Measurements from ENCODE around the gene SRCIN1. TPM values are rescaled to one million over a fixed set of nuclear protein-coding genes. Genes with fewer than 3 reads are reported as not detected.
"Not testable (repeated sequence)": the region's sequence is repeated elsewhere in the genome, so short reads cannot be mapped to it uniquely, and the experiment has no call there.

SRCIN1 gene
- polyA plus RNA-seq, 2 donors = 2.2 to 2.5 TPM

DNA sequence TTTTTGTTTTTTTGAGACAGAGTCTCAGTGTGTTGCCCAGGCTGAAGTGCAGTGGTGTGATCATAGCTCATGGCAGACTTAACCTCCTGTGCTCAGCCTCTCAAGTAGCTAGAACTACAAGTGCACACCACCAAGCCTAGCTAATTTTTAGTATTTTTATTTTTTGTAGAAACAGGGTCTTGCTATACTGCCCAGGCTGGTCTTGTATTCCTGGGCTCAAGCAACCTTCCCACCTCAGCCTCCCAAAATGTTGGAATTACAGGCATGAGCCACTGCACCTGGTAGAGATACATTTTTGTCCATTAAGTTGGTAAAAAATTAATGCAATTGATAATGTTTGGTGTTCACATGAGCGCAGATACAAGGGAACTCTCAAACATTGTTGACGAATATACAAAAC, 22.2 kb upstream of the SRCIN1 start:
- WGBS, 2 donors = 82 to 92% methylated on average over 2 of the region's 2 CpGs
- no peaks in the 10 kb centered on the region for H3K9me3 ChIP-seq (ENCODE audit: control insufficient read depth in 2 of 2, insufficient read depth in 1 of 2, low read depth in 1 of 2, low read length in 1 of 2)
- H3K4me1 ChIP-seq (ENCODE audit: control insufficient read depth in 2 of 2, insufficient read depth in 2 of 2, low read length in 1 of 2) = no peaks in the 10 kb centered on the region
- no peak overlapping the region for H3K4me3 ChIP-seq (ENCODE audit: low read depth in 1 of 2, low read length in 2 of 2)
- H3K36me3 ChIP-seq (ENCODE audit: control insufficient read depth in 2 of 2, insufficient read depth in 2 of 2, low read length in 1 of 2) = no peaks in the 10 kb centered on the region
- H3K27ac ChIP-seq (ENCODE audit: low read depth in 2 of 2, low read length in 1 of 2) = no peak overlapping the region
- no peaks in the 10 kb centered on the region for H3K27me3 ChIP-seq (ENCODE audit: control insufficient read depth in 1 of 2, insufficient read depth in 2 of 2, low read length in 2 of 2)

DNA sequence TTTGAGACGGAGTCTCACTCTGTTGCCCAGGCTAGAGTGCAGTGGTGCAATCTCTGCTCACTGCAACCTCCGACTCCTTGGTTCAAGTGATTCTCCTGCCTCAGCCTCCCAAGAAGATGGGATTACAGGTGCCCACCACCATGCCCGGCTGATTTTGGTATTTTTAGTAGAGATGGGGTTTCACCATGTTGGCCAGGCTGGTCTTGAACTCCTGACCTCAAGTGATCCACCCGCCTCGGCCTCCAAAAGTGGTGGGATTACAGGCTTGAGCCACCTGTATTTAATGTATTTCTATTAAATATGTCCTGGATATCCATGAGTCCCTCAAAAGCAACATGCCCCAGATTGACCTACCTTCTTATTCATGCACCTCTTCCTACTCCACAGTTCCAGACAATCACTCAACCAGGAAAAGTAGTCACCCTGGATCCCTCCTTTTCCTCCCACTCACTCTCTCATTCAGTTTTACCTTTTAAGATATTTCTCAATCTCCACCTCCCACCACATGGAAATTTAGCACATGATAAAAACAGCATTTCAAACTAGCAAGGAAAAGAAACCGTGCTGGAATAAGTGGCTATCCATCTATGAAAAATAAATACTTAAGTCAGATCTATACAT, 21.0 kb upstream of the SRCIN1 start:
- H3K4me1 ChIP-seq (ENCODE audit: control insufficient read depth in 2 of 2, insufficient read depth in 2 of 2, low read length in 1 of 2) = not testable (repeated sequence)

DNA sequence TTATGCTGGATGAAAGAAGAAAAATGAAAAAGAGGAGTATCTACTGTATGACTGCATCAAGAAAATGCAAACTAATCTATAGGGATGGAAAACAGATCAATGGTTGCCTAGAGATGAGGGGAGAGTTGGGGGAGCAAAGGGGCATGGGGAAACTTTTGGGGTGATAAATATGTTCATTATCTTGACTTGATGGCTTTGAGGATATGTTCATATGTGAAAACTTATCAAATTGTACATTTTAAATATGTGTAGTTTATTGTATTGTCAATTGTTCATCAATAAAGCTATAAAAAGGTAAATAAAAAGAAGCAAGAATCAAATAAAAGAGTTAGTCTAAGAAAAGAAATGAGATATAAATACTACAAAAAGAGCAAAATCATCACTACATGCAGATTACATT, 19.7 kb upstream of the SRCIN1 start:
- Histone ChIP-seq H3K4me3 (ENCODE audit: low read depth in 1 of 2, low read length in 2 of 2) (no peak overlapping the region), H3K27me3 (ENCODE audit: control insufficient read depth in 1 of 2, insufficient read depth in 2 of 2, low read length in 2 of 2) (no peaks in the 10 kb centered on the region), H3K27ac (ENCODE audit: low read depth in 2 of 2, low read length in 1 of 2) (no peak overlapping the region), H3K4me1 (ENCODE audit: control insufficient read depth in 2 of 2, insufficient read depth in 2 of 2, low read length in 1 of 2) (no peaks in the 10 kb centered on the region), H3K36me3 (ENCODE audit: control insufficient read depth in 2 of 2, insufficient read depth in 2 of 2, low read length in 1 of 2) (no peaks in the 10 kb centered on the region), H3K9me3 (ENCODE audit: control insufficient read depth in 2 of 2, insufficient read depth in 1 of 2, low read depth in 1 of 2, low read length in 1 of 2) (no peaks in the 10 kb centered on the region)

More for the DNA sequence above, 21.0 kb upstream of the SRCIN1 start:
- not testable (repeated sequence) for H3K27me3 ChIP-seq (ENCODE audit: control insufficient read depth in 1 of 2, insufficient read depth in 2 of 2, low read length in 2 of 2); H3K36me3 ChIP-seq (ENCODE audit: control insufficient read depth in 2 of 2, insufficient read depth in 2 of 2, low read length in 1 of 2); H3K4me3 ChIP-seq (ENCODE audit: low read depth in 1 of 2, low read length in 2 of 2); H3K9me3 ChIP-seq (ENCODE audit: control insufficient read depth in 2 of 2, insufficient read depth in 1 of 2, low read depth in 1 of 2, low read length in 1 of 2); H3K27ac ChIP-seq (ENCODE audit: low read depth in 2 of 2, low read length in 1 of 2)
- WGBS, 2 donors = 84% methylated on average over 6 of the region's 6 CpGs

DNA sequence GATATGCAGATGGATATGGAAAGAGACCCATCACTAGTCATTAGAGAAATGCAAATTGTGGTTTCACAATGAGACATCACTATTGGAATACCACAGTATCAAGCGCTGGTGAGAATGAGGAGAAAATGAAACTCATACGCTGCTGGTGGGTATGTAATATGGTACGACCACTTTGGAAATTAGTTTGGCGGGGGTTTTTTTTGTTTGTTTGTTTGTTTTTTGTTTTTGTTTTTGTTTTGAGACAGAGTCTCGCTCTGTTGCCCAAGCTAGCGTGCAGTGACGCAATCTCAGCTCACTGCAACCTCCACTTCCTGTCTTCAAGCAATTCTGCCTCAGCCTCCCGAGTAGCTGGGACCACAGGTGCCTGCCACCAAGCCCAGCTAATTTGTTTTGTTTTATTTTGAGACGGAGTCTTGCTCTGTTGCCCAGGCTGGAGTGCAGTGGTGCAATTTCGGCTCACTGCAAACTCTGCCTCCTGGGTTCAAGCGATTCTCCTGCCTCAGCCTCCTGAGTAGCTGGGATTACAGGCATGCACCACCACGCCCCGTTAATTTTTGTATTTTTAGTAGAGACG, 19.1 kb upstream of the SRCIN1 start:
- H3K27me3 ChIP-seq (ENCODE audit: control insufficient read depth in 1 of 2, insufficient read depth in 2 of 2, low read length in 2 of 2); H3K4me1 ChIP-seq (ENCODE audit: control insufficient read depth in 2 of 2, insufficient read depth in 2 of 2, low read length in 1 of 2); H3K36me3 ChIP-seq (ENCODE audit: control insufficient read depth in 2 of 2, insufficient read depth in 2 of 2, low read length in 1 of 2); H3K9me3 ChIP-seq (ENCODE audit: control insufficient read depth in 2 of 2, insufficient read depth in 1 of 2, low read depth in 1 of 2, low read length in 1 of 2); H3K4me3 ChIP-seq (ENCODE audit: low read depth in 1 of 2, low read length in 2 of 2); H3K27ac ChIP-seq (ENCODE audit: low read depth in 2 of 2, low read length in 1 of 2): not testable (repeated sequence)
- WGBS, 2 donors = 77 to 79% methylated on average over 14 of the region's 14 CpGs

DNA sequence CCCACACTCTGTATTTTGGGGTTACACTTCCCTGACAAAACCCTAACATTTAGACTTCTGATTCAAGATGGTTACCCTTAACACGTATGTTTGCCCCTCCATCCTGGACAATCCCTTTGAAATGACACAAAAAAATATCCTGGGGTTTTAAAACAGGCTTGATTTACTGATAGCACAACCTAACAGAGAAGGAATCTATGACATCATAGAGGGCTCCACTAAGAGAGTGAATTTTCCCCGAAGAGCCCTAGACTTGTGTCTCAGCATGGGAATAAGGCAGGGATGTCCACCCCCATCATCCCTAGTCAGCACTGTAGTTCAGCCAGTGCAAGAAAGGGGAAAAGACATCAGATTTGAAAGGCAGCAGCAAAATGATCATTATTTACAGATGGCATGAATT, 15.8 kb upstream of the SRCIN1 start:
- H3K9me3 ChIP-seq (ENCODE audit: control insufficient read depth in 2 of 2, insufficient read depth in 1 of 2, low read depth in 1 of 2, low read length in 1 of 2) = no peaks in the 10 kb centered on the region
- H3K4me1 ChIP-seq (ENCODE audit: control insufficient read depth in 2 of 2, insufficient read depth in 2 of 2, low read length in 1 of 2) = no peaks in the 10 kb centered on the region
- no peaks in the 10 kb centered on the region for H3K27me3 ChIP-seq (ENCODE audit: control insufficient read depth in 1 of 2, insufficient read depth in 2 of 2, low read length in 2 of 2)
- WGBS, 2 donors = 69 to 70% methylated on average over 2 of the region's 2 CpGs
- no peak overlapping the region for H3K27ac ChIP-seq (ENCODE audit: low read depth in 2 of 2, low read length in 1 of 2)
- no peak overlapping the region for H3K4me3 ChIP-seq (ENCODE audit: low read depth in 1 of 2, low read length in 2 of 2)
- no peaks in the 10 kb centered on the region for H3K36me3 ChIP-seq (ENCODE audit: control insufficient read depth in 2 of 2, insufficient read depth in 2 of 2, low read length in 1 of 2)

DNA sequence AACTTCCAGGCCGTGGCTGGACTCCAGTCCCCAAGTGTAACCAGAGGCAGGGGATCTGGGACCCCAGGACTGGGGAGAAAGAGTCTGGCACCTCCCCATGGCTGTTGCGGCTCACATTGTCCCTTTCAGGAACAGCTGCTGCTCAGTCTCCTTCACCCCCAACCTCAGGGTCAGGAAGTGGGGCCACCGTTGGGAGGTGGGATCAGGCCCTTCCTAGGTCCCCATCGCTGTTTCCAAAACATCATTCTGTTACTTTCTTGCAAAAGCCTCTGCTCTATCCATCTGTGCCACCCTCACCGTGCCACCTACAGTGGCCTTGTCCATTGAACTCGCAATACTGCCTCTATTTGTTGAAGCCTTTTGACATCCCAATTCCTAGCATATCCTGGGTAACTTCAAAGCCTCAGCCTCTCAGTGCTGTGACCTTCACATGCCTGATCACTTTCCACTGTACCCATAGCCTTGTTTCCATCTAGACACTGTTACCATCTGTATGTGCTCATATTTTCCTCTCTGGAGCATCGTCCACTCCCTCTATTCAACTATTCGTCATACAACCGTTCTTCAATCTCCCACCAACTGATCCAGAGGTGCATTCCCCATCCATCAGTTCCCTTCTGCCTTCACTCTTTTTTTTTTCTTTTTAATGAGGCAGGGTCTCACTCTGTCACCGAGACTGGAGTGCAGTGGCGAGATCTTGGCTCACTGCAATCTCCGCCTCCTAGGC, 15.0 kb upstream of the SRCIN1 start:
- Histone ChIP-seq H3K4me1 (ENCODE audit: control insufficient read depth in 2 of 2, insufficient read depth in 2 of 2, low read length in 1 of 2) (no peaks in the 10 kb centered on the region), H3K36me3 (ENCODE audit: control insufficient read depth in 2 of 2, insufficient read depth in 2 of 2, low read length in 1 of 2) (no peaks in the 10 kb centered on the region), H3K27ac (ENCODE audit: low read depth in 2 of 2, low read length in 1 of 2) (no peak overlapping the region), H3K27me3 (ENCODE audit: control insufficient read depth in 1 of 2, insufficient read depth in 2 of 2, low read length in 2 of 2) (no peaks in the 10 kb centered on the region), H3K4me3 (ENCODE audit: low read depth in 1 of 2, low read length in 2 of 2) (no peak overlapping the region), H3K9me3 (ENCODE audit: control insufficient read depth in 2 of 2, insufficient read depth in 1 of 2, low read depth in 1 of 2, low read length in 1 of 2) (no peaks in the 10 kb centered on the region)
- 73 to 79% methylated on average over 12 of the region's 12 CpGs for WGBS, 2 donors

DNA sequence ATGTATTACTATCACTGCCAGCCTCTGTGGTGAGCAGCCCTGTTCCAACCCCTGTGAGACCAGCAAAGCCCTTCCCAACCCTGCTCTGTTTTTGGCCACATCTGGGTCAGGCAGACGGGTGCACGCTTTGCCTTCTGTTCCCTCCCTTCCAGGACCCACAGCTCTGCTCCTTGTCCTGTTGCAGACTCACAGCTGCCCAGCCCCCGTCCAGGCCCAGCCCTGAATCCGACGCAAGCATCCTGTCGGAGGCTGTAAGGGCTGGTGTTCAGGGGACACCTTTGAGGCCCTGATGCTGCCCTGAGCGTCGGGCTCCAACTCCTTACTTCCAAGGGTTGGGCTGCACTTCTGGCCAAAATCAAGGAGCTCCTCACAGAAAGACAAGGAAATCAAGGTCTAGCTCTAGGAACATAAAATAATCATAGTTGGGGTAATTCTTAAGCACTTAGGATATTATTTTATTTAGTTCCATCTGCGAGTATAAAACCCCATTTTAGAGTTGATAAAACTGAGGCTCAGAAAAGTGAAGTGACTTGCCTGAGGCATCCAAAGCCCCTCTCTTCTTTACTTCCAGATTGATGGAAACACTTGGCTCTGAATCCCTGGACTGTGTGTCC, 14.3 kb upstream of the SRCIN1 start:
- H3K4me3 ChIP-seq (ENCODE audit: low read depth in 1 of 2, low read length in 2 of 2) = no peak overlapping the region
- no peaks in the 10 kb centered on the region for H3K36me3 ChIP-seq (ENCODE audit: control insufficient read depth in 2 of 2, insufficient read depth in 2 of 2, low read length in 1 of 2)
- H3K9me3 ChIP-seq (ENCODE audit: control insufficient read depth in 2 of 2, insufficient read depth in 1 of 2, low read depth in 1 of 2, low read length in 1 of 2) = no peaks in the 10 kb centered on the region
- no peaks in the 10 kb centered on the region for H3K27me3 ChIP-seq (ENCODE audit: control insufficient read depth in 1 of 2, insufficient read depth in 2 of 2, low read length in 2 of 2)
- no peaks in the 10 kb centered on the region for H3K4me1 ChIP-seq (ENCODE audit: control insufficient read depth in 2 of 2, insufficient read depth in 2 of 2, low read length in 1 of 2)
- no peak overlapping the region for H3K27ac ChIP-seq (ENCODE audit: low read depth in 2 of 2, low read length in 1 of 2)
- WGBS, 2 donors = 74 to 83% methylated on average over 9 of the region's 9 CpGs

- WGBS, 2 donors = 86 to 91% methylated on average over 2 of the region's 2 CpGs
- H3K36me3 ChIP-seq (ENCODE audit: control insufficient read depth in 2 of 2, insufficient read depth in 2 of 2, low read length in 1 of 2) = no peaks in the 10 kb centered on the region
- H3K27me3 ChIP-seq (ENCODE audit: control insufficient read depth in 1 of 2, insufficient read depth in 2 of 2, low read length in 2 of 2) = no peaks in the 10 kb centered on the region
These were observed 13.7 kb upstream of the SRCIN1 start for GRCh38 chr17:38619451-38619795.

DNA sequence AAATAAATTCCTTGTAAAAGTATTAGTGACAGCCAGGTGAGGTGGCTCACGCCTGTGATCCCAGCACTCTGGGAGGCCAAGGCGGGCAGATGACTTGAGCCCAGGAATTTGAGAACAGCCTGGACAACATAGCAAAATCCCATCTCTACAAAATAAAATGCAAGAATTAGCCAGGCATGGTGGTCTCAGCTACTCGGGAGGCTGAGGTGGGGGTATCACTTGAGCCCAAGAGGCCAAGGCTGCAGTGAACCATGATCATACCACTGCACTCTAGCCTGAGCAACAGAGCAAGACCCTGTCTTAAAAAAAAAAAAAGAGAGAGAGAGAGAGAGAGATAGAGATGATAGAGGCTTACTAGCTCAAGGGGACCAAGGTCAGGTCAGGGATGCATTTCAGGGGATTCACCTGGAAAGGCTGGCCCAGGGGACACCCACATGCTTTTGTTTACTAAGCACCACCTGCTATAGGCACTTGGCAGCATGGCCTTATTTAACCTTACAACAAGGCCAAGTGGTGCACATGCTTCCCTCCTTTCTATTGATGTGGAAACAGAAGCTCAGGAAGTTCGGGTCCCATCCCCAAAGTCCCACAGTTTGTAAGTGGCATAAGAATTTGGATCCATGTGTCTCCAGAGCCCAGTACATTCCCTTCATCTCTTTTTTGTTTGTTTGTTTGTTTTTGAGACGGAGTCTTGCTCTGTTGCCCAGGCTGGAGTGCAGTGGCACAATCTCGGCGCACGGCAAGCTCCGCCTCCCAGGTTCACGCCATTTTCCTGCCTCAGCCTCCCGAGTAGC, 12.4 kb upstream of the SRCIN1 start:
- 86 to 89% methylated on average over 11 of the region's 11 CpGs for WGBS, 2 donors
- Histone ChIP-seq H3K4me1 (ENCODE audit: control insufficient read depth in 2 of 2, insufficient read depth in 2 of 2, low read length in 1 of 2) (no peaks in the 10 kb centered on the region), H3K9me3 (ENCODE audit: control insufficient read depth in 2 of 2, insufficient read depth in 1 of 2, low read depth in 1 of 2, low read length in 1 of 2) (no peaks in the 10 kb centered on the region), H3K27ac (ENCODE audit: low read depth in 2 of 2, low read length in 1 of 2) (no peak overlapping the region), H3K4me3 (ENCODE audit: low read depth in 1 of 2, low read length in 2 of 2) (no peak overlapping the region), H3K36me3 (ENCODE audit: control insufficient read depth in 2 of 2, insufficient read depth in 2 of 2, low read length in 1 of 2) (no peaks in the 10 kb centered on the region), H3K27me3 (ENCODE audit: control insufficient read depth in 1 of 2, insufficient read depth in 2 of 2, low read length in 2 of 2) (no peaks in the 10 kb centered on the region)

More at GRCh38 chr17:38619451-38619795, 13.7 kb upstream of the SRCIN1 start:
- Histone ChIP-seq H3K4me3 (ENCODE audit: low read depth in 1 of 2, low read length in 2 of 2) (no peak overlapping the region), H3K4me1 (ENCODE audit: control insufficient read depth in 2 of 2, insufficient read depth in 2 of 2, low read length in 1 of 2) (no peaks in the 10 kb centered on the region), H3K9me3 (ENCODE audit: control insufficient read depth in 2 of 2, insufficient read depth in 1 of 2, low read depth in 1 of 2, low read length in 1 of 2) (no peaks in the 10 kb centered on the region), H3K27ac (ENCODE audit: low read depth in 2 of 2, low read length in 1 of 2) (no peak overlapping the region)
